SK-N-SH (cell line): ENCODE data around the gene ACOT7.

Experiments used
- CHD2 ChIP-seq: fragments of 150-350 bp; IDR thresholded peaks from 2 replicates; pipeline ENCODE4 v1.6.1; 2018; ENCODE audit warnings: low read length; ENCODE audit not compliant: partially characterized antibody
- ELF1 ChIP-seq: IDR thresholded peaks from 2 replicates; pipeline ENCODE4 v1.4.0; 2012
- EZH2phosphoT487 ChIP-seq: fragments of 200-600 bp; sonication (generic); IDR thresholded peaks from 2 replicates; pipeline ENCODE4 v1.6.1; 2017; ENCODE audit warnings: low read depth, mixed run types, mild to moderate bottlenecking, antibody characterized with exemption, moderate library complexity, borderline replicate concordance
- FOXM1 ChIP-seq: IDR thresholded peaks from 2 replicates; pipeline ENCODE4 v1.4.0; 2012; ENCODE audit warnings: low read depth, mild to moderate bottlenecking
- POLR2AphosphoS5 ChIP-seq: IDR thresholded peaks from 2 replicates; pipeline ENCODE4 v1.6.1; 2012; ENCODE audit warnings: low read depth, low read length
- RFX5 ChIP-seq: IDR thresholded peaks from 2 replicates; pipeline ENCODE4 v1.6.1; 2012; ENCODE audit warnings: mild to moderate bottlenecking, improper control_type of control experiment, low read length
- SIN3A ChIP-seq: IDR thresholded peaks from 2 replicates; pipeline ENCODE4 v1.6.1; 2012; ENCODE audit warnings: low read depth, mild to moderate bottlenecking, low read length, moderate library complexity, borderline replicate concordance
- SMC3 ChIP-seq: IDR thresholded peaks from 2 replicates; pipeline ENCODE4 v1.6.1; 2012; ENCODE audit warnings: low read depth, low read length, improper control_type of control experiment
- TF ChIP-seq, protein P1 (sequence below): IDR thresholded peaks from 2 replicates; pipeline ENCODE4 v1.4.0; 2012; ENCODE audit warnings: low read depth, borderline replicate concordance
- TF ChIP-seq, protein P2 (sequence below): fragments of 200-600 bp; sonication (generic); IDR thresholded peaks from 2 replicates; pipeline ENCODE4 v1.6.1; 2017; ENCODE audit warnings: antibody characterized with exemption, mild to moderate bottlenecking, moderate library complexity
- TF ChIP-seq, protein P3 (sequence below): IDR thresholded peaks from 2 replicates; pipeline ENCODE4 v1.4.0; 2012; ENCODE audit warnings: low read depth
- TF ChIP-seq, protein P4 (sequence below): IDR thresholded peaks from 2 replicates; pipeline ENCODE4 v1.6.1; 2012; ENCODE audit warnings: mild to moderate bottlenecking, low read depth, low read length, moderate library complexity

DNA sequence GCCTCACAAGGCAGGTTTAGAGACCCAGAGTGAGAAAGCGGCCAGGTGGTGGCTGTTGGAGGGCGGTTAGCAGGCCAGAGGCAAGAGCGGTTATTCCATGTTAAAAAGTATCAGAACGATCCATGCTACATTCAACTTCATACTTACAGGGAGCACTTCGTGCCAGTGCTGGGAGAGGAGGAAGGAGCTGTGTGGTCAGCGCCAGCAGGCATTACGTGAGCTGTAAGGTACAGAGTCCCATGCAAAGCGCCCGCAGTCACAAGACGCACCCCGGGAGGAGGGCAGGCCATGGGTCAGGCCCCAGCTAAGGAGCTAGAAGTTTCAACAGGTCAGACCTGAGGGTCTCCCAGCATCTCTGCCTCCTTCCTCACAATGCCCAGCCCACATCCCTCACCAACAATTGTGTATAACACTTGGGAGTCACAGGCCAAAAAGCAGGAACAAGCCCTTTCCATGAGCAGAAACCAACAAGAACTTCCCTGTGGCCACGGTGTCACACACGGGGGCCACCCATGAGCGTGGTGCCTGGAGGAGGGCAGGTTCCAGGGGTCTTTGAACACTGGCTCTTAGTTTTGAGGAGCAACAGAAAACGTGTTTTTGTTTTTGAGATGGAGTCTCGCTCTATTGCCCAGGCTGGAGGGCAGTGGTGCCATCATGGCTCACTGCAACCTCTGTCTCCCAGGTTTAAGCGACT lies 110.8 kb downstream of the ACOT7 start:
- TF ChIP-seq RFX5: no peak
- TF ChIP-seq FOXM1: no peak
- TF ChIP-seq, protein P1, sequence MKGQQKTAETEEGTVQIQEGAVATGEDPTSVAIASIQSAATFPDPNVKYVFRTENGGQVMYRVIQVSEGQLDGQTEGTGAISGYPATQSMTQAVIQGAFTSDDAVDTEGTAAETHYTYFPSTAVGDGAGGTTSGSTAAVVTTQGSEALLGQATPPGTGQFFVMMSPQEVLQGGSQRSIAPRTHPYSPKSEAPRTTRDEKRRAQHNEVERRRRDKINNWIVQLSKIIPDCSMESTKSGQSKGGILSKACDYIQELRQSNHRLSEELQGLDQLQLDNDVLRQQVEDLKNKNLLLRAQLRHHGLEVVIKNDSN: no peak
- TF ChIP-seq, protein P2, sequence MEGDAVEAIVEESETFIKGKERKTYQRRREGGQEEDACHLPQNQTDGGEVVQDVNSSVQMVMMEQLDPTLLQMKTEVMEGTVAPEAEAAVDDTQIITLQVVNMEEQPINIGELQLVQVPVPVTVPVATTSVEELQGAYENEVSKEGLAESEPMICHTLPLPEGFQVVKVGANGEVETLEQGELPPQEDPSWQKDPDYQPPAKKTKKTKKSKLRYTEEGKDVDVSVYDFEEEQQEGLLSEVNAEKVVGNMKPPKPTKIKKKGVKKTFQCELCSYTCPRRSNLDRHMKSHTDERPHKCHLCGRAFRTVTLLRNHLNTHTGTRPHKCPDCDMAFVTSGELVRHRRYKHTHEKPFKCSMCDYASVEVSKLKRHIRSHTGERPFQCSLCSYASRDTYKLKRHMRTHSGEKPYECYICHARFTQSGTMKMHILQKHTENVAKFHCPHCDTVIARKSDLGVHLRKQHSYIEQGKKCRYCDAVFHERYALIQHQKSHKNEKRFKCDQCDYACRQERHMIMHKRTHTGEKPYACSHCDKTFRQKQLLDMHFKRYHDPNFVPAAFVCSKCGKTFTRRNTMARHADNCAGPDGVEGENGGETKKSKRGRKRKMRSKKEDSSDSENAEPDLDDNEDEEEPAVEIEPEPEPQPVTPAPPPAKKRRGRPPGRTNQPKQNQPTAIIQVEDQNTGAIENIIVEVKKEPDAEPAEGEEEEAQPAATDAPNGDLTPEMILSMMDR: no peak
- no peak for TF ChIP-seq SIN3A
- TF ChIP-seq, protein P3, sequence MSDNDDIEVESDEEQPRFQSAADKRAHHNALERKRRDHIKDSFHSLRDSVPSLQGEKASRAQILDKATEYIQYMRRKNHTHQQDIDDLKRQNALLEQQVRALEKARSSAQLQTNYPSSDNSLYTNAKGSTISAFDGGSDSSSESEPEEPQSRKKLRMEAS: no peak
- no peak for TF ChIP-seq EZH2phosphoT487
- no peak for TF ChIP-seq POLR2AphosphoS5
- no peak for TF ChIP-seq ELF1
- TF ChIP-seq, protein P4, sequence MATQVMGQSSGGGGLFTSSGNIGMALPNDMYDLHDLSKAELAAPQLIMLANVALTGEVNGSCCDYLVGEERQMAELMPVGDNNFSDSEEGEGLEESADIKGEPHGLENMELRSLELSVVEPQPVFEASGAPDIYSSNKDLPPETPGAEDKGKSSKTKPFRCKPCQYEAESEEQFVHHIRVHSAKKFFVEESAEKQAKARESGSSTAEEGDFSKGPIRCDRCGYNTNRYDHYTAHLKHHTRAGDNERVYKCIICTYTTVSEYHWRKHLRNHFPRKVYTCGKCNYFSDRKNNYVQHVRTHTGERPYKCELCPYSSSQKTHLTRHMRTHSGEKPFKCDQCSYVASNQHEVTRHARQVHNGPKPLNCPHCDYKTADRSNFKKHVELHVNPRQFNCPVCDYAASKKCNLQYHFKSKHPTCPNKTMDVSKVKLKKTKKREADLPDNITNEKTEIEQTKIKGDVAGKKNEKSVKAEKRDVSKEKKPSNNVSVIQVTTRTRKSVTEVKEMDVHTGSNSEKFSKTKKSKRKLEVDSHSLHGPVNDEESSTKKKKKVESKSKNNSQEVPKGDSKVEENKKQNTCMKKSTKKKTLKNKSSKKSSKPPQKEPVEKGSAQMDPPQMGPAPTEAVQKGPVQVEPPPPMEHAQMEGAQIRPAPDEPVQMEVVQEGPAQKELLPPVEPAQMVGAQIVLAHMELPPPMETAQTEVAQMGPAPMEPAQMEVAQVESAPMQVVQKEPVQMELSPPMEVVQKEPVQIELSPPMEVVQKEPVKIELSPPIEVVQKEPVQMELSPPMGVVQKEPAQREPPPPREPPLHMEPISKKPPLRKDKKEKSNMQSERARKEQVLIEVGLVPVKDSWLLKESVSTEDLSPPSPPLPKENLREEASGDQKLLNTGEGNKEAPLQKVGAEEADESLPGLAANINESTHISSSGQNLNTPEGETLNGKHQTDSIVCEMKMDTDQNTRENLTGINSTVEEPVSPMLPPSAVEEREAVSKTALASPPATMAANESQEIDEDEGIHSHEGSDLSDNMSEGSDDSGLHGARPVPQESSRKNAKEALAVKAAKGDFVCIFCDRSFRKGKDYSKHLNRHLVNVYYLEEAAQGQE: no peak
- TF ChIP-seq SMC3: no peak
- TF ChIP-seq CHD2: no peak
